ENCODE results near the gene CCDC142.

Gene CCDC142

DNA sequence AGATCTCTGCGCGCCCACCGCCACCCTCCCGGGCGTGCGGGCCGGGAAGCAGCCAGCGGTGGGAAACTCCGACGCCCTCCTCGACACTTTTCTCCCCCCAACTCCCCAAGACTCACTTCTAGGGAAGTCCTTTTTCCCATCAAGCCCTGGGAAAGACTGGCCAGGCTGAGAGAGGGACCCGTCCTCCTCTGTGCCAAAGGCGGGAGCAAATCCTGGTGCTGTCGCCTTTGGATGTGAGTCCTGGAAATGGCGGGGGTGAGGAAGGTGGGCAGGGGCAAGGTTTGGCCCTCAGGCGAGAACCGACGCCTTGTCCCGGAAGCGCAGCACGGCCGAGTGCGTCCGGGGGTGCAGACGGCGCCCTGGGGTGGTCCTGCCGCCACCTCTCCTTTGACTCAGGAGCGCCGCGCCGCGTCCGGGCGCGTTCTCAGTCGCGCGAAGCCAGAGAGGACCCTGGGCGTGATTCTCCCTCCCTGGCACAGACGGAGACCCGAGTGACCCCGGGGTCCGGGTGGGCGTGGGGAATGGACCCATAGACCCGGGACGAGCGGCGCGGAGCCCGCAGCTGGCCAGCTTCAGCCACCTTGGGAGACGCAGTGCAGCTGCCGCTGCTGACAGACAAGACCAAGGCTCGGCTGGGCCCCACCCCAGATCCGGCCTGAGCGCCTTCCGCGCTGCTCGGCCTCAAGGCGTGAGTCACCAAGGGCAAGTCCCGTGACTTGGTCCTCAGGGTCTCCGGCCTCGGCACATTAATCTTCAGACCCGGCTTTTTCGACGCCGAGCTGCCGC is 20.1 kb upstream of the CCDC142 start:
- 5 to 6% methylated on average over 46 to 66 of the region's 67 CpGs for WGBS, 2 experiments (ENCODE audit: insufficient coverage in 2 of 2)
- Histone ChIP-seq H3K36me3 (ENCODE audit: control insufficient read depth, insufficient read depth, low read length) (peaks cover 20% of the 10 kb centered on the region), H3K27ac (ENCODE audit: low read depth, low read length, severe bottlenecking) (peak overlapping the region; percentile 53), H3K9me3 (ENCODE audit: control insufficient read depth, low read length) (no peaks in the 10 kb centered on the region), H3K4me1 (ENCODE audit: control insufficient read depth, insufficient read depth, low read length, poor library complexity, severe bottlenecking) (peaks cover 26% of the 10 kb centered on the region), H3K4me3 (ENCODE audit: extremely low read depth, insufficient read depth, low read length, poor library complexity, severe bottlenecking) (peak overlapping the region; percentile 47)

DNA sequence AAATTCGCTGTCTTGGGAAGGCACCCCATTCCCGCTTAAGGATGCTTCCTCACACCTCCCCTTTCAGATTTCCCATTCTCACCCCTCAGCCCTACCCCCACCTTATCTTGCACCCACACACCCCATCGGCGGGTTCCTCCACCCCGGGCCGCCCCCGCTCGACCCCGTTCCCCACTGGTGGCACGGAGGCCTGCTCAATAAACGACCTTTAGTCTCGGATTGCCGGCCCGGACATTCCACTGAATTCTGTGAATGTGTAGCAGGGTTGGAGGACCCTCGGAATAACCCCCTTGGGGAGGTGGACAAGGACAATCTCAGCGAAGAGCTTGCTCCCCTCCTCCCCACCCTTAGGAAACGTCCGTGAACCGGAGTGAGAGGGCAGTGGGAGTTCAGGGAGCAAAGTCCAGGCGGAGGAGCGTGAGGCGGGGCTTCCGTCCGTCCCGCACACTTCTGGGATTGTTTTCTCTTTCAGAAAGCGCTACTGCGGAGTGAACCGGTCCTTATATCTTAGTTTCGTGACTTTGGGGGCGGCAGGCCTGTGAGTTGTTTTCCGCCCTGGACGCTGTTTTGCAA is 19.4 kb upstream of the CCDC142 start:
- peak overlapping the region; percentile 47 for H3K4me3 ChIP-seq (ENCODE audit: extremely low read depth, insufficient read depth, low read length, poor library complexity, severe bottlenecking)
- peaks cover 26% of the 10 kb centered on the region for H3K4me1 ChIP-seq (ENCODE audit: control insufficient read depth, insufficient read depth, low read length, poor library complexity, severe bottlenecking)
- H3K36me3 ChIP-seq (ENCODE audit: control insufficient read depth, insufficient read depth, low read length), result peaks cover 20% of the 10 kb centered on the region
- 15 to 26% methylated on average over 20 to 21 of the region's 32 CpGs for WGBS, 2 experiments (ENCODE audit: insufficient coverage in 2 of 2)
- no peak overlapping the region for H3K27ac ChIP-seq (ENCODE audit: low read depth, low read length, severe bottlenecking)
- no peaks in the 10 kb centered on the region for H3K9me3 ChIP-seq (ENCODE audit: control insufficient read depth, low read length)

GRCh38 chr2:74501335-74502071 is 18.7 kb upstream of the CCDC142 start:
- Histone ChIP-seq H3K4me1 (ENCODE audit: control insufficient read depth, insufficient read depth, low read length, poor library complexity, severe bottlenecking) (peaks cover 22% of the 10 kb centered on the region), H3K4me3 (ENCODE audit: extremely low read depth, insufficient read depth, low read length, poor library complexity, severe bottlenecking) (no peak overlapping the region), H3K27ac (ENCODE audit: low read depth, low read length, severe bottlenecking) (no peak overlapping the region), H3K9me3 (ENCODE audit: control insufficient read depth, low read length) (no peaks in the 10 kb centered on the region), H3K36me3 (ENCODE audit: control insufficient read depth, insufficient read depth, low read length) (peaks cover 20% of the 10 kb centered on the region)
- WGBS, 2 experiments (ENCODE audit: insufficient coverage in 2 of 2), result 54 to 61% methylated on average over 13 to 16 of the region's 18 CpGs

DNA sequence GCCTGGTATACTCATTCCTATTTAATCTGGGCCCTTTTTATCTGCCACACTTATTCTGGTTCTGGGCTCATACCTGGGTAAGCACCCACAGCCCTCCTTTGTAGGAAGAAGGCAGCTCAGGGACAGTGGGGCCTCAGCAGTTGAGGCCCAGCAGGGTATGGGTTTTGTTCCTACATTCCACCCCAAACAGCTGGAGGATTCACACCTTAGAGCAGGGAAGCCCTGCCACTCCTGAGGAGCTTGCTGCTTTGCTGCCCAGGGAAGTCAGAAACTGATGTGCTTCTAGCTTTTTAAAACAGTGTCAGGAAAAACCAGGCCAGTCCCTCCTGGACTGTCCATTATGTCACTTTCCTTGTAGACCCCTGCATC is 17.8 kb upstream of the CCDC142 start:
- Histone ChIP-seq H3K4me1 (ENCODE audit: control insufficient read depth, insufficient read depth, low read length, poor library complexity, severe bottlenecking) (peaks cover 21% of the 10 kb centered on the region), H3K4me3 (ENCODE audit: extremely low read depth, insufficient read depth, low read length, poor library complexity, severe bottlenecking) (no peak overlapping the region), H3K27ac (ENCODE audit: low read depth, low read length, severe bottlenecking) (no peak overlapping the region), H3K36me3 (ENCODE audit: control insufficient read depth, insufficient read depth, low read length) (peaks cover 13% of the 10 kb centered on the region), H3K9me3 (ENCODE audit: control insufficient read depth, low read length) (no peaks in the 10 kb centered on the region)

DNA sequence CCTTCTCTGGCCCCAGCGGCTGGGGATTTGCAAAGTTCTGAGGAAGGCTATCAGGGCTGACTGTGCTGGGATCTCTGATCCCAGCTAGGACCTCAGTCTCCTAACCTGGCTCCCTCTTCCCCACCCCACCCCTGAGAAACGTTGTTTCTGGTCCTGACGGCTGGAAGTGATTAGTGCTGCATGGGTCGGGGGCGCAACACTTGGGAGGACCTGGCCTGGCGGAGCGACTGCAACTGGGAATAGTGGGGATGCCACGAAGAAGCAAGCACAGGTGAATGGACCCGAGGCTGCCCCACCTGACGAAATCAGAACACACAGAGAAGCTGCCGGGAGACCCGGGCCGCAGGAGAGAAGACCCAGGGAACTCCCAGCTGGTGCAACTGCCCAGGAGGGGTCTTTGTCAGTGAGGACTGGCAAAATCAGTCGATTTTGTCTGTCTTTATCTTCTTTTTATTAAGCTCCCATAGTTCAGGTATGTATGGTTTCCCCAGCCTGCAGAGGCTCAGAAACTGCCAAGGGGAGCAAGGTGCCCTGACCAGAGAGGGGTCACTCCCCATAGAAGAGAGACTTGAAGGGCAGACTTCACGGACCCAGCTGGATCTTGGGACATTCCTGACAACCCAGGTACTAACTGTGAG is 17.3 kb upstream of the CCDC142 start:
- Histone ChIP-seq H3K27ac (ENCODE audit: low read depth, low read length, severe bottlenecking) (no peak overlapping the region), H3K4me3 (ENCODE audit: extremely low read depth, insufficient read depth, low read length, poor library complexity, severe bottlenecking) (peak overlapping the region; percentile 39), H3K9me3 (ENCODE audit: control insufficient read depth, low read length) (no peaks in the 10 kb centered on the region), H3K4me1 (ENCODE audit: control insufficient read depth, insufficient read depth, low read length, poor library complexity, severe bottlenecking) (peaks cover 21% of the 10 kb centered on the region), H3K36me3 (ENCODE audit: control insufficient read depth, insufficient read depth, low read length) (peaks cover 11% of the 10 kb centered on the region)
- WGBS, 2 experiments (ENCODE audit: insufficient coverage in 2 of 2), result 21 to 33% methylated on average over 14 to 15 of the region's 15 CpGs

DNA sequence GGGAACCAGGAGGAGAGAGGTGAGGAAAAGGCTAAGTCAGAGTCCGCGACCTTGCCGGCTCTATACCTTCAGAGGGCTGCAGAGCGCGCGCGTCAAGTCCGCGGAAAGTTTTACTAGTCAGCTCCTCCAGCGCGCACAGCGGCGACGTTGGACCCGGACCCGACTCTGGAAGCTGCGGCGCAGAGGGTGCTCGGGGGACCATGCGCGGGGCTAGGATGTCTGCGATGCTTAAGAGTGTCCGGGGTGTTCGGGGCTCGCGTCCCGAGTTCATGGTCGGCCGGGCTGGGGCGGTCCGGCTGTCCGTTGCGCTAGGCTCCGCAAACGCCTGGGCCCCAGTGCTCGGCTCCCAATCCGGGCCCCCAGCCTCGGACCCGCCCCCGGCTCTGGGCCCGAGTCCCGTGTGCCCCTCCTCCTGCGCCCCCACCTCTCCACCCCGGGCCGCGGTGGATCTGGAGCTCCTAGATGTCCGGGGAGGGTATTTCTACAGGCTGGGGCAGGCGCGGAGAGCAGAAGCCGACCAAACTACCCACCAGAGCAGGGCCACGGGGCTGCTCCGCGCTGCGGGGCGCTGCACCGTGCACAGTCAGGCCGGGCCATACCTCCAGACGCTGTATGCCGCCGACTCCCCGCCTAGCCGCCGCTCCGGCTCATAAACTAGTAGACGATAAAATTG is 16.6 kb upstream of the CCDC142 start, which contains the start of gene LBX2:
LBX2 (minus strand) TSS at position 337 of the 673 bp plus-strand sequence; CDS start at position 271, 66 bp downstream.
- Histone ChIP-seq H3K9me3 (ENCODE audit: control insufficient read depth, low read length) (no peaks in the 10 kb centered on the region), H3K36me3 (ENCODE audit: control insufficient read depth, insufficient read depth, low read length) (peaks cover 9% of the 10 kb centered on the region), H3K4me1 (ENCODE audit: control insufficient read depth, insufficient read depth, low read length, poor library complexity, severe bottlenecking) (peaks cover 21% of the 10 kb centered on the region), H3K4me3 (ENCODE audit: extremely low read depth, insufficient read depth, low read length, poor library complexity, severe bottlenecking) (peak within 1 kb of the TSS; percentile 39), H3K27ac (ENCODE audit: low read depth, low read length, severe bottlenecking) (no peak within 1 kb of the TSS)
- 2 to 3% methylated on average over 51 to 58 of the region's 65 CpGs for WGBS, 2 experiments (ENCODE audit: insufficient coverage in 2 of 2)

- Histone ChIP-seq H3K36me3 (ENCODE audit: control insufficient read depth, insufficient read depth, low read length) (peaks cover 14% of the 10 kb centered on the region), H3K27ac (ENCODE audit: low read depth, low read length, severe bottlenecking) (no peak overlapping the region), H3K4me3 (ENCODE audit: extremely low read depth, insufficient read depth, low read length, poor library complexity, severe bottlenecking) (peak overlapping the region; percentile 39), H3K9me3 (ENCODE audit: control insufficient read depth, low read length) (no peaks in the 10 kb centered on the region), H3K4me1 (ENCODE audit: control insufficient read depth, insufficient read depth, low read length, poor library complexity, severe bottlenecking) (peaks cover 18% of the 10 kb centered on the region)
- 2 to 3% methylated on average over 29 to 34 of the region's 41 CpGs for WGBS, 2 experiments (ENCODE audit: insufficient coverage in 2 of 2)
Measured at GRCh38 chr2:74498500-74499266, 15.9 kb upstream of the CCDC142 start.

- H3K9me3 ChIP-seq (ENCODE audit: control insufficient read depth, low read length), result no peaks in the 10 kb centered on the region
- peaks cover 17% of the 10 kb centered on the region for H3K36me3 ChIP-seq (ENCODE audit: control insufficient read depth, insufficient read depth, low read length)
- 5% methylated on average over 47 to 54 of the region's 61 CpGs for WGBS, 2 experiments (ENCODE audit: insufficient coverage in 2 of 2)
- peak overlapping the region; percentile 39 for H3K4me3 ChIP-seq (ENCODE audit: extremely low read depth, insufficient read depth, low read length, poor library complexity, severe bottlenecking)
- H3K27ac ChIP-seq (ENCODE audit: low read depth, low read length, severe bottlenecking), result no peak overlapping the region
- peaks cover 17% of the 10 kb centered on the region for H3K4me1 ChIP-seq (ENCODE audit: control insufficient read depth, insufficient read depth, low read length, poor library complexity, severe bottlenecking)
Measured at GRCh38 chr2:74497777-74498499, 15.1 kb upstream of the CCDC142 start.

DNA sequence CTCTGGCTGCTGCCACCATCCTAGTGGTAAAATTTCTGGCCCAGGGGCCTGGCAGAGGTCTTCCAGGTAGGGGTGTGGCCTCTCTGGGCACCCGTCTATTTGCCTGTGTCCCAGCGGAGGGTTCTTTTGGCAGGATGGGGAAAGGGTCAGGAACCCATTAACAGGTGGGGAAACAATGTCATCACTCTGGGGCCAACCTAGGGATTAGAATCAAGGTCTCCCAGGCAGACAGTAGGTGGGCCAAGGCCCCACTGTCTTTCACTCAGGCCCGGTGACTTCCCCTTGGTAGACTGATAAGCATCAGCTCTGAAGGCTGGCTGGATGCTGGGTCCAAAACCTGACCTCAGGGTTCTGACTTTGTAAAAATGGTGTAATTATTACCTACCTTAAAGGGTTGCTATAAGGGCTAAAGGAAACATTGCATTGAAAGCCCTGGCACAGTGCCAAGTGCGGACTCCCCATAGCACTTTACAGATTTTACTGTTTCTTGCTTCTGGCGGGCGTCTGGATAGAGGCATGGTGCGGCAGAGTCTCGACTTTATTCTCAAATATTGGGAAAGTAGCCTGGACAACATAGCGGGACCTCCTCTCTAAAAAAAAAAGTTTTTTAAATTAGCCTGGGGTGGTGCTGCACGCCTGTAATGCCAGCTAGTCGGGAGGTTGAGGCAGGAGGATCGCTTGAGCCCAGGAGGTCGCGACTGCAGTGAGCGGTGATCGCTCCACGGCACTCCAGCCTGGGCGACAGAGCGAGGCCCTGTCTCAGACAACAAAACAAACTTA is 14.4 kb upstream of the CCDC142 start:
- Histone ChIP-seq H3K27ac (ENCODE audit: low read depth, low read length, severe bottlenecking) (no peak overlapping the region), H3K36me3 (ENCODE audit: control insufficient read depth, insufficient read depth, low read length) (peaks cover 24% of the 10 kb centered on the region), H3K4me3 (ENCODE audit: extremely low read depth, insufficient read depth, low read length, poor library complexity, severe bottlenecking) (peak overlapping the region; percentile 39), H3K4me1 (ENCODE audit: control insufficient read depth, insufficient read depth, low read length, poor library complexity, severe bottlenecking) (peaks cover 17% of the 10 kb centered on the region), H3K9me3 (ENCODE audit: control insufficient read depth, low read length) (no peaks in the 10 kb centered on the region)
- 82 to 93% methylated on average over 10 to 19 of the region's 19 CpGs for WGBS, 2 experiments (ENCODE audit: insufficient coverage in 2 of 2)

Measured in mesodermal cell (in vitro differentiated cells).